GM19452 (cell line): ENCODE measurements around the gene TSPAN14.
"Not testable (repeated sequence)": the region's sequence is repeated elsewhere in the genome, so short reads cannot be mapped to it uniquely, and the experiment has no call there.

Source experiments
- ATAC-seq: cut with Tn5 transposase; IDR thresholded peaks from one replicate; pipeline ENCODE4 v1.9.1; 2021; ENCODE audit not compliant: unreplicated experiment

TSPAN14 gene

GRCh38 chr10:80468002-80468401 is 13.9 kb downstream of the TSPAN14 start:
- no peak for ATAC-seq

- no peak for ATAC-seq
Observed at GRCh38 chr10:80468806-80469421, 14.8 kb downstream of the TSPAN14 start.

- ATAC-seq = no peak
Observed at GRCh38 chr10:80470266-80470665, 16.2 kb downstream of the TSPAN14 start.

- no peak for ATAC-seq
Observed at GRCh38 chr10:80471001-80471400, 16.9 kb downstream of the TSPAN14 start.

- peak; percentile 69 for ATAC-seq
Observed at GRCh38 chr10:80471715-80472233, 17.7 kb downstream of the TSPAN14 start.

GRCh38 chr10:80472234-80473095 is 18.4 kb downstream of the TSPAN14 start:
- peak; percentile 94 for ATAC-seq

- ATAC-seq = no peak
Observed at GRCh38 chr10:80473096-80473657, 19.1 kb downstream of the TSPAN14 start.

GRCh38 chr10:80473692-80474596 is 19.8 kb downstream of the TSPAN14 start:
- ATAC-seq = no peak

- no peak for ATAC-seq
Observed at GRCh38 chr10:80474597-80474910, 20.4 kb downstream of the TSPAN14 start.

GRCh38 chr10:80474941-80475340 is 20.8 kb downstream of the TSPAN14 start:
- ATAC-seq = no peak

- not testable (repeated sequence) for ATAC-seq
Observed at GRCh38 chr10:80475641-80476040, 21.5 kb downstream of the TSPAN14 start.

GRCh38 chr10:80476685-80477084 is 22.6 kb downstream of the TSPAN14 start:
- ATAC-seq = no peak

GRCh38 chr10:80477813-80478212 is 23.7 kb downstream of the TSPAN14 start:
- no peak for ATAC-seq

- ATAC-seq = not testable (repeated sequence)
Observed at GRCh38 chr10:80480373-80480772, 26.3 kb downstream of the TSPAN14 start.

- ATAC-seq = no peak
Observed at GRCh38 chr10:80480852-80481251, 26.7 kb downstream of the TSPAN14 start.

GRCh38 chr10:80484243-80484642 is 30.1 kb downstream of the TSPAN14 start:
- no peak for ATAC-seq

GRCh38 chr10:80484676-80485075 is 30.6 kb downstream of the TSPAN14 start:
- no peak for ATAC-seq

- no peak for ATAC-seq
Observed at GRCh38 chr10:80485076-80485945, 31.2 kb downstream of the TSPAN14 start.

- ATAC-seq = no peak
Observed at GRCh38 chr10:80485946-80486764, 32.0 kb downstream of the TSPAN14 start.
